Activated naive CD4-positive, alpha-beta T cell treated with anti-CD3 and anti-CD28 coated beads, Interleukin-2, amount 10 ng/mL, durations not matched to agents 7 days and 5 days (primary cell): ENCODE results near the gene HSPA5.
"Not testable (repeated sequence)": the region's sequence is repeated elsewhere in the genome, so short reads cannot be mapped to it uniquely, and the experiment has no call there.

ENCODE experiments used
- CTCF ChIA-PET: fragments of 350-600 bp; sonication (Branson Sonifier 250); formaldehyde crosslinking; loops from one replicate; lab custom pipeline; 2021; ENCODE audit warnings: antibody characterized with exemption; lab: Charles Lee
- DNase-seq: peaks from one replicate; pipeline ENCODE4 v3.0.0-alpha.2; 2020
- H3K27ac Mint-ChIP-seq: one replicate; pipeline ENCODE4 v1.8.0; 2021; ENCODE audit warnings: mild to moderate bottlenecking, moderate library complexity, mixed read lengths
- H3K27me3 Mint-ChIP-seq: one replicate; pipeline ENCODE4 v1.8.0; 2021; ENCODE audit warnings: mild to moderate bottlenecking, mixed read lengths
- H3K36me3 Mint-ChIP-seq: one replicate; pipeline ENCODE4 v1.8.0; 2021; ENCODE audit warnings: mixed read lengths
- H3K4me1 Mint-ChIP-seq: one replicate; pipeline ENCODE4 v1.8.0; 2021; ENCODE audit warnings: mixed read lengths
- H3K4me3 Mint-ChIP-seq: one replicate; pipeline ENCODE4 v1.8.0; 2021; ENCODE audit warnings: mild to moderate bottlenecking, moderate library complexity, mixed read lengths
- H3K9me3 Mint-ChIP-seq: one replicate; pipeline ENCODE4 v1.8.0; 2021; ENCODE audit warnings: mixed read lengths

The HSPA5 gene

GRCh38 chr9:125241000-125241862, at the start of gene HSPA5:
Gene HSPA5, minus strand, starts transcription at chr9:125241343. Its CDS starts 217 bp downstream, at chr9:125241126.
- CTCF ChIA-PET, result interaction anchor here (2.1 kb wide), 1 partner anchor 20 kb away, joined by 9 read pairs; the partner anchor contains the start of gene GAPVD1
- Mint-ChIP-seq H3K9me3 (no peaks in the 10 kb centered on the region), H3K4me3 (peak within 1 kb of the TSS; percentile 84), H3K27ac (peak within 1 kb of the TSS; percentile 95), H3K36me3 (peaks cover 46% of the 10 kb centered on the region), H3K4me1 (peaks cover 48% of the 10 kb centered on the region), H3K27me3 (peaks cover 4% of the 10 kb centered on the region)
- DNase-seq, result peak; percentile 100

GRCh38 chr9:125286935-125287433, 45.8 kb upstream of the HSPA5 start:
- CTCF ChIA-PET, DNase-seq, H3K4me1 Mint-ChIP-seq, H3K27ac Mint-ChIP-seq, H3K27me3 Mint-ChIP-seq, H3K36me3 Mint-ChIP-seq, H3K9me3 Mint-ChIP-seq, H3K4me3 Mint-ChIP-seq: not testable (repeated sequence)

- no peaks in the 10 kb centered on the region for H3K27me3 Mint-ChIP-seq
- CTCF ChIA-PET, result interaction anchor here (0.6 to 1.0 kb wide), 2 partner anchors 10 to 291 kb away, joined by 3 to 4 read pairs; no protein-coding TSS in a partner anchor
- no peak overlapping the region for H3K27ac Mint-ChIP-seq
- DNase-seq, result no peak
- peaks cover 2% of the 10 kb centered on the region for H3K4me1 Mint-ChIP-seq
- peaks cover 7% of the 10 kb centered on the region for H3K36me3 Mint-ChIP-seq
- H3K9me3 Mint-ChIP-seq, result no peaks in the 10 kb centered on the region
- H3K4me3 Mint-ChIP-seq, result no peak overlapping the region
These were observed 43.7 kb upstream of the HSPA5 start for GRCh38 chr9:125284855-125285254.

GRCh38 chr9:125280945-125281344, 39.8 kb upstream of the HSPA5 start:
- Mint-ChIP-seq H3K9me3 (no peaks in the 10 kb centered on the region), H3K27me3 (no peaks in the 10 kb centered on the region), H3K4me3 (no peak overlapping the region), H3K27ac (no peak overlapping the region), H3K4me1 (peaks cover 2% of the 10 kb centered on the region), H3K36me3 (peaks cover 10% of the 10 kb centered on the region)
- CTCF ChIA-PET, result no interaction called here
- no peak for DNase-seq

- H3K27me3 Mint-ChIP-seq, result no peaks in the 10 kb centered on the region
- CTCF ChIA-PET, result no interaction called here
- H3K9me3 Mint-ChIP-seq, result no peaks in the 10 kb centered on the region
- H3K4me1 Mint-ChIP-seq, result peaks cover 2% of the 10 kb centered on the region
- no peak overlapping the region for H3K4me3 Mint-ChIP-seq
- DNase-seq, result no peak
- no peak overlapping the region for H3K27ac Mint-ChIP-seq
- H3K36me3 Mint-ChIP-seq, result peaks cover 14% of the 10 kb centered on the region
These were observed 36.3 kb upstream of the HSPA5 start for GRCh38 chr9:125277411-125277810.

GRCh38 chr9:125276771-125277170, 35.6 kb upstream of the HSPA5 start:
- Mint-ChIP-seq H3K4me1 (peaks cover 2% of the 10 kb centered on the region), H3K27me3 (no peaks in the 10 kb centered on the region), H3K4me3 (no peak overlapping the region), H3K27ac (no peak overlapping the region), H3K36me3 (peaks cover 15% of the 10 kb centered on the region), H3K9me3 (no peaks in the 10 kb centered on the region)
- no peak for DNase-seq
- CTCF ChIA-PET, result no interaction called here

GRCh38 chr9:125272697-125273096, 31.6 kb upstream of the HSPA5 start:
- peaks cover 5% of the 10 kb centered on the region for H3K4me1 Mint-ChIP-seq
- no peak for DNase-seq
- peaks cover 29% of the 10 kb centered on the region for H3K36me3 Mint-ChIP-seq
- CTCF ChIA-PET, result interaction anchor here (1.1 kb wide), 1 partner anchor 12 kb away, joined by 3 read pairs; no protein-coding TSS in a partner anchor
- no peak overlapping the region for H3K27ac Mint-ChIP-seq
- H3K4me3 Mint-ChIP-seq, result no peak overlapping the region
- no peaks in the 10 kb centered on the region for H3K9me3 Mint-ChIP-seq
- H3K27me3 Mint-ChIP-seq, result no peaks in the 10 kb centered on the region

- DNase-seq, result no peak
- Mint-ChIP-seq H3K27ac (no peak overlapping the region), H3K9me3 (no peaks in the 10 kb centered on the region), H3K27me3 (no peaks in the 10 kb centered on the region), H3K36me3 (peaks cover 34% of the 10 kb centered on the region), H3K4me1 (peaks cover 5% of the 10 kb centered on the region), H3K4me3 (no peak overlapping the region)
- CTCF ChIA-PET, result no interaction called here
These were observed 29.9 kb upstream of the HSPA5 start for GRCh38 chr9:125271081-125271480.

- Mint-ChIP-seq H3K27ac (no peak overlapping the region), H3K4me1 (peaks cover 20% of the 10 kb centered on the region), H3K4me3 (no peak overlapping the region), H3K27me3 (no peaks in the 10 kb centered on the region), H3K9me3 (no peaks in the 10 kb centered on the region), H3K36me3 (peaks cover 44% of the 10 kb centered on the region)
- CTCF ChIA-PET, result interaction anchor here (0.7 kb wide), 1 partner anchor 126 kb away, joined by 3 read pairs; the partner anchor contains the start of gene SCAI
- DNase-seq, result no peak
These were observed 27.9 kb upstream of the HSPA5 start for GRCh38 chr9:125269014-125269397.

- Mint-ChIP-seq H3K9me3 (no peaks in the 10 kb centered on the region), H3K4me1 (peaks cover 25% of the 10 kb centered on the region), H3K27ac (no peak overlapping the region), H3K27me3 (no peaks in the 10 kb centered on the region), H3K4me3 (no peak overlapping the region), H3K36me3 (peaks cover 47% of the 10 kb centered on the region)
- CTCF ChIA-PET, result interaction anchor here (0.7 kb wide), 1 partner anchor 125 kb away, joined by 3 read pairs; the partner anchor contains the start of gene SCAI
- no peak for DNase-seq
These were observed 27.4 kb upstream of the HSPA5 start for GRCh38 chr9:125268394-125269013.

- peak overlapping the region; percentile 99 for H3K4me3 Mint-ChIP-seq
- peaks cover 38% of the 10 kb centered on the region for H3K36me3 Mint-ChIP-seq
- H3K4me1 Mint-ChIP-seq, result peaks cover 46% of the 10 kb centered on the region
- DNase-seq, result peak; percentile 55
- CTCF ChIA-PET, result interaction anchor here (2.0 kb wide), 1 partner anchor 9 kb away, joined by 6 read pairs; no protein-coding TSS in a partner anchor
- H3K9me3 Mint-ChIP-seq, H3K27me3 Mint-ChIP-seq: not testable (repeated sequence)
- H3K27ac Mint-ChIP-seq, result peak overlapping the region; percentile 78
These were observed 22.9 kb upstream of the HSPA5 start for GRCh38 chr9:125264068-125264467.

- DNase-seq, result no peak
- H3K9me3 Mint-ChIP-seq, result no peaks in the 10 kb centered on the region
- CTCF ChIA-PET, result interaction anchor here (0.6 kb wide), 2 partner anchors 8 to 307 kb away, joined by 3 read pairs; no protein-coding TSS in a partner anchor
These were observed 21.3 kb upstream of the HSPA5 start for GRCh38 chr9:125262294-125262991.

GRCh38 chr9:125261501-125262293, 20.6 kb upstream of the HSPA5 start, which contains the start of gene GAPVD1:
Gene GAPVD1, plus strand, starts transcription at chr9:125261826. Its CDS starts 37,096 bp downstream, at chr9:125298922.
- Mint-ChIP-seq H3K9me3 (no peaks in the 10 kb centered on the region), H3K4me3 (peak within 1 kb of the TSS; percentile 99), H3K36me3 (peaks cover 26% of the 10 kb centered on the region), H3K27me3 (peaks cover 9% of the 10 kb centered on the region), H3K4me1 (peaks cover 46% of the 10 kb centered on the region), H3K27ac (peak within 1 kb of the TSS; percentile 85)
- CTCF ChIA-PET, result interaction anchor here (0.6 to 1.7 kb wide), 5 partner anchors 7 to 308 kb away, joined by 3 to 9 read pairs (median 3); partner anchors contain the start of gene HSPA5
- peak; percentile 91 for DNase-seq

More at GRCh38 chr9:125262294-125262991, 21.3 kb upstream of the HSPA5 start:
- Mint-ChIP-seq H3K27ac (peak overlapping the region; percentile 24), H3K36me3 (peaks cover 31% of the 10 kb centered on the region), H3K4me1 (peaks cover 46% of the 10 kb centered on the region), H3K27me3 (peaks cover 9% of the 10 kb centered on the region), H3K4me3 (peak overlapping the region; percentile 99)
